ENCODE data around the gene VSTM4.

The VSTM4 gene

GRCh38 chr10:48990226-48990625, 125.1 kb downstream of the VSTM4 start:
- Histone ChIP-seq H3K27me3 (ENCODE audit: insufficient read depth, low read length) (no peaks in the 10 kb centered on the region), H3K4me1 (ENCODE audit: insufficient read depth, low read length) (no peaks in the 10 kb centered on the region), H3K27ac (ENCODE audit: low read length) (no peak overlapping the region), H3K36me3 (ENCODE audit: insufficient read depth, low read depth, low read length) (no peaks in the 10 kb centered on the region), H3K4me3 (ENCODE audit: low read length) (no peak overlapping the region), H3K9me3 (ENCODE audit: insufficient read depth, low read depth, low read length) (no peaks in the 10 kb centered on the region), H3K9ac (ENCODE audit: low read depth, low read length) (no peak overlapping the region)

- H3K36me3 ChIP-seq (ENCODE audit: insufficient read depth, low read depth, low read length): no peaks in the 10 kb centered on the region
- H3K27ac ChIP-seq (ENCODE audit: low read length): no peak overlapping the region
- no peak overlapping the region for H3K9ac ChIP-seq (ENCODE audit: low read depth, low read length)
- H3K4me3 ChIP-seq (ENCODE audit: low read length): no peak overlapping the region
- H3K9me3 ChIP-seq (ENCODE audit: insufficient read depth, low read depth, low read length): no peaks in the 10 kb centered on the region
- H3K27me3 ChIP-seq (ENCODE audit: insufficient read depth, low read length): no peaks in the 10 kb centered on the region
- H3K4me1 ChIP-seq (ENCODE audit: insufficient read depth, low read length): no peaks in the 10 kb centered on the region
Observed at GRCh38 chr10:48985621-48986158, 129.6 kb downstream of the VSTM4 start.

GRCh38 chr10:48983648-48984351, 131.5 kb downstream of the VSTM4 start:
- no peak overlapping the region for H3K4me3 ChIP-seq (ENCODE audit: low read length)
- no peaks in the 10 kb centered on the region for H3K4me1 ChIP-seq (ENCODE audit: insufficient read depth, low read length)
- H3K9ac ChIP-seq (ENCODE audit: low read depth, low read length): no peak overlapping the region
- no peaks in the 10 kb centered on the region for H3K36me3 ChIP-seq (ENCODE audit: insufficient read depth, low read depth, low read length)
- no peaks in the 10 kb centered on the region for H3K27me3 ChIP-seq (ENCODE audit: insufficient read depth, low read length)
- no peaks in the 10 kb centered on the region for H3K9me3 ChIP-seq (ENCODE audit: insufficient read depth, low read depth, low read length)
- no peak overlapping the region for H3K27ac ChIP-seq (ENCODE audit: low read length)

DNA sequence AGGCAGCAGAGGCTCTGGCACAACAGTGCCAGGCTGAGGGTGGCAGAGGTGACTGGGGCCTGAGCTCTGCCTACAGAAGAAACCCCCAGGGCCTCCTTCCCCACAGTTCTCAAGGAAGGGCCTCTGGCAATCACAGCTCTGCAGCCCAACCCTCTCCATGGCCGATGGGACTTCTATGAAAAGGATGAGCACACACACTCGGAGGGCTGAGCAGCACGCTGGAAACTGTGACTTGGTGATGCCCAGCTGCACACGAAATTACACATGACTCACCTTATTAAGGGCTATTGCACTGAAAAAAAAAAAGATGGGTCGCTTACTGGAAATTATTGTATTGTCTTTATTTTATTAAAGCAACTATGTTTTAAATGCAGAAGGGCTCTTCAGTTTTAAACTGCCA, 132.7 kb downstream of the VSTM4 start:
- H3K9ac ChIP-seq (ENCODE audit: low read depth, low read length): no peak overlapping the region
- H3K36me3 ChIP-seq (ENCODE audit: insufficient read depth, low read depth, low read length): no peaks in the 10 kb centered on the region
- no peak overlapping the region for H3K4me3 ChIP-seq (ENCODE audit: low read length)
- H3K4me1 ChIP-seq (ENCODE audit: insufficient read depth, low read length): no peaks in the 10 kb centered on the region
- H3K9me3 ChIP-seq (ENCODE audit: insufficient read depth, low read depth, low read length): no peaks in the 10 kb centered on the region
- H3K27ac ChIP-seq (ENCODE audit: low read length): no peak overlapping the region
- no peaks in the 10 kb centered on the region for H3K27me3 ChIP-seq (ENCODE audit: insufficient read depth, low read length)

GRCh38 chr10:48981310-48981907, 133.9 kb downstream of the VSTM4 start:
- H3K4me1 ChIP-seq (ENCODE audit: insufficient read depth, low read length): no peaks in the 10 kb centered on the region
- no peak overlapping the region for H3K27ac ChIP-seq (ENCODE audit: low read length)
- no peaks in the 10 kb centered on the region for H3K9me3 ChIP-seq (ENCODE audit: insufficient read depth, low read depth, low read length)
- no peaks in the 10 kb centered on the region for H3K36me3 ChIP-seq (ENCODE audit: insufficient read depth, low read depth, low read length)
- no peak overlapping the region for H3K4me3 ChIP-seq (ENCODE audit: low read length)
- no peaks in the 10 kb centered on the region for H3K27me3 ChIP-seq (ENCODE audit: insufficient read depth, low read length)
- no peak overlapping the region for H3K9ac ChIP-seq (ENCODE audit: low read depth, low read length)

- Histone ChIP-seq H3K9me3 (ENCODE audit: insufficient read depth, low read depth, low read length) (no peaks in the 10 kb centered on the region), H3K27ac (ENCODE audit: low read length) (no peak overlapping the region), H3K4me1 (ENCODE audit: insufficient read depth, low read length) (no peaks in the 10 kb centered on the region), H3K4me3 (ENCODE audit: low read length) (no peak overlapping the region), H3K27me3 (ENCODE audit: insufficient read depth, low read length) (no peaks in the 10 kb centered on the region), H3K36me3 (ENCODE audit: insufficient read depth, low read depth, low read length) (no peaks in the 10 kb centered on the region), H3K9ac (ENCODE audit: low read depth, low read length) (no peak overlapping the region)
Observed at GRCh38 chr10:48978318-48978717, 137.0 kb downstream of the VSTM4 start.

- Histone ChIP-seq H3K9me3 (ENCODE audit: insufficient read depth, low read depth, low read length) (no peaks in the 10 kb centered on the region), H3K36me3 (ENCODE audit: insufficient read depth, low read depth, low read length) (no peaks in the 10 kb centered on the region), H3K4me1 (ENCODE audit: insufficient read depth, low read length) (no peaks in the 10 kb centered on the region), H3K27me3 (ENCODE audit: insufficient read depth, low read length) (no peaks in the 10 kb centered on the region), H3K27ac (ENCODE audit: low read length) (no peak overlapping the region), H3K9ac (ENCODE audit: low read depth, low read length) (no peak overlapping the region), H3K4me3 (ENCODE audit: low read length) (no peak overlapping the region)
Observed at GRCh38 chr10:48976196-48976595, 139.1 kb downstream of the VSTM4 start.

GRCh38 chr10:48974510-48975156, 140.7 kb downstream of the VSTM4 start:
- no peaks in the 10 kb centered on the region for H3K4me1 ChIP-seq (ENCODE audit: insufficient read depth, low read length)
- H3K9me3 ChIP-seq (ENCODE audit: insufficient read depth, low read depth, low read length): no peaks in the 10 kb centered on the region

GRCh38 chr10:48973065-48973464, 142.3 kb downstream of the VSTM4 start:
- H3K4me3 ChIP-seq (ENCODE audit: low read length): no peak overlapping the region
- no peak overlapping the region for H3K27ac ChIP-seq (ENCODE audit: low read length)
- no peak overlapping the region for H3K9ac ChIP-seq (ENCODE audit: low read depth, low read length)
- no peaks in the 10 kb centered on the region for H3K9me3 ChIP-seq (ENCODE audit: insufficient read depth, low read depth, low read length)
- no peaks in the 10 kb centered on the region for H3K36me3 ChIP-seq (ENCODE audit: insufficient read depth, low read depth, low read length)
- no peaks in the 10 kb centered on the region for H3K4me1 ChIP-seq (ENCODE audit: insufficient read depth, low read length)
- no peaks in the 10 kb centered on the region for H3K27me3 ChIP-seq (ENCODE audit: insufficient read depth, low read length)

More at GRCh38 chr10:48974510-48975156, 140.7 kb downstream of the VSTM4 start:
- no peak overlapping the region for H3K4me3 ChIP-seq (ENCODE audit: low read length)
- H3K36me3 ChIP-seq (ENCODE audit: insufficient read depth, low read depth, low read length): no peaks in the 10 kb centered on the region
- H3K9ac ChIP-seq (ENCODE audit: low read depth, low read length): no peak overlapping the region
- H3K27ac ChIP-seq (ENCODE audit: low read length): no peak overlapping the region
- no peaks in the 10 kb centered on the region for H3K27me3 ChIP-seq (ENCODE audit: insufficient read depth, low read length)

DNA sequence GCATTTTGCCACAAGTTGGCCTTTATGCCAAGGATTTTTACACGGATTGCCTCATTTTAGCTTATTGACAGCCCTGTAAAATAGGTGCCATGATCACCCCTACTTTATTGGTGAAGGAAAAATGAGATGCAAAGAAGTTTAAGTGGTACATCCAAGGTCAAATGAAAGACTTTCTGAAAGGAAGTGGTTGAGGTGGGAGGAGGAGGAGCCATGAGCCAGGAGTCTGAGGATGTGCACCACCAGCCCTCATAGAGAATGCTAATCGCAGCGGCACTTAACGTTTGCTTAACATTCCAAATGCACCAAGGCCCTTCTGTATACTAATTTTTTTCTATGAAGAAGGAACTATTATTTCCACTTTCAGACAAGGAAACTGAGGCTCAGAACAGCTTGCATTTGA, 144.7 kb downstream of the VSTM4 start:
- no peaks in the 10 kb centered on the region for H3K27me3 ChIP-seq (ENCODE audit: insufficient read depth, low read length)
- H3K27ac ChIP-seq (ENCODE audit: low read length): no peak overlapping the region
- H3K9me3 ChIP-seq (ENCODE audit: insufficient read depth, low read depth, low read length): no peaks in the 10 kb centered on the region
- no peaks in the 10 kb centered on the region for H3K36me3 ChIP-seq (ENCODE audit: insufficient read depth, low read depth, low read length)
- H3K4me1 ChIP-seq (ENCODE audit: insufficient read depth, low read length): no peaks in the 10 kb centered on the region
- H3K9ac ChIP-seq (ENCODE audit: low read depth, low read length): no peak overlapping the region
- H3K4me3 ChIP-seq (ENCODE audit: low read length): no peak overlapping the region

DNA sequence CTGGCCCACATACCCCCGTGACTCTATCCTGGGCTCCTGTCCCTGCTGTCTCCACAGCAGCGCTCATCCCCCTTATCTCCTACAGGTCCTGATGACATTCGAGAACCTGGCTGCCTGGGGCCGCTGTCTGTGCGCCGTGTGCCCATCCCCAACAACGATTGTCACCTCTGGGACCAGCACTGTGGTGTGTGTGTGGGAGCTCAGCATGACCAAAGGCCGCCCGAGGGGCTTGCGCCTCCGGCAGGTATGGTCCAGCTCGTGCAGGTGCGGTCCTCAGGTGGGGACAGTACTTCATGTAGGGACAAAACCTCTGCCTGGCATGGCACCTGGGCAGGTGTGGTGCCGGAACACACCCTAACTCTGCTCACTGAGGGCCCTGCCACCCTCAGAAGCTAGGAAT, 145.3 kb downstream of the VSTM4 start:
- Histone ChIP-seq H3K4me3 (ENCODE audit: low read length) (no peak overlapping the region), H3K27me3 (ENCODE audit: insufficient read depth, low read length) (no peaks in the 10 kb centered on the region), H3K36me3 (ENCODE audit: insufficient read depth, low read depth, low read length) (no peaks in the 10 kb centered on the region), H3K9ac (ENCODE audit: low read depth, low read length) (no peak overlapping the region), H3K27ac (ENCODE audit: low read length) (no peak overlapping the region), H3K4me1 (ENCODE audit: insufficient read depth, low read length) (no peaks in the 10 kb centered on the region), H3K9me3 (ENCODE audit: insufficient read depth, low read depth, low read length) (no peaks in the 10 kb centered on the region)

DNA sequence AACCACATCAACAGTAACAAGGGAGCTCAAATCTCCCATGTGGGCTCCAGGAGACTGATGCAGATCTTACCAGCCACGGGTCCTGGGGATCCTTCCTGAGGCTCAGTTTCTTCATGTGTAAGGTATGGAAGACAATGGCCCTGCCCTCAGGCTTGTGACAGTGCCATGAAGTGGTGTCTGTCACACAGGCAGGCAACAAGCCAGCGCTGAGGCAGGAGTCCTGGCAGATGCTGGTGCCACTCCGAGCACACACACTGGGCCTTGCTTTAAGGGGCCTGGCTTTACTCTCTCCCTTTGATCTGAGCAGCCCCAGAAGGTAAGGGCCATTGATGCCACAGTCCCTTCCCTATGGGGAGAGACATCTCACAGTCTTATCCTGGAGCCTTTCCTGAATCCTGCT, 147.3 kb downstream of the VSTM4 start:
- Histone ChIP-seq H3K4me3 (ENCODE audit: low read length) (no peak overlapping the region), H3K9ac (ENCODE audit: low read depth, low read length) (no peak overlapping the region), H3K4me1 (ENCODE audit: insufficient read depth, low read length) (no peaks in the 10 kb centered on the region), H3K27ac (ENCODE audit: low read length) (no peak overlapping the region), H3K27me3 (ENCODE audit: insufficient read depth, low read length) (no peaks in the 10 kb centered on the region), H3K9me3 (ENCODE audit: insufficient read depth, low read depth, low read length) (no peaks in the 10 kb centered on the region), H3K36me3 (ENCODE audit: insufficient read depth, low read depth, low read length) (no peaks in the 10 kb centered on the region)

Measured in iPS-20b (cell line).